GM20000 (cell line): Measurements from ENCODE around the gene CDH13.

Source experiments
- DNase-seq: peaks from one replicate; pipeline ENCODE4 v3.0.0; 2012; ENCODE audit warnings: low spot score
- CTCF ChIP-seq: IDR thresholded peaks from 2 replicates; pipeline ENCODE4 v1.5.1; 2012; ENCODE audit warnings: mild to moderate bottlenecking, control low read depth; ENCODE audit errors: extremely low read depth, missing control alignments

CDH13 gene

GRCh38 chr16:83730812-83731211, 1104.0 kb downstream of the CDH13 start:
- no peak for TF ChIP-seq CTCF
- DNase-seq, result no peak

GRCh38 chr16:83732536-83732935, 1105.8 kb downstream of the CDH13 start:
- TF ChIP-seq CTCF, result no peak
- no peak for DNase-seq

DNA sequence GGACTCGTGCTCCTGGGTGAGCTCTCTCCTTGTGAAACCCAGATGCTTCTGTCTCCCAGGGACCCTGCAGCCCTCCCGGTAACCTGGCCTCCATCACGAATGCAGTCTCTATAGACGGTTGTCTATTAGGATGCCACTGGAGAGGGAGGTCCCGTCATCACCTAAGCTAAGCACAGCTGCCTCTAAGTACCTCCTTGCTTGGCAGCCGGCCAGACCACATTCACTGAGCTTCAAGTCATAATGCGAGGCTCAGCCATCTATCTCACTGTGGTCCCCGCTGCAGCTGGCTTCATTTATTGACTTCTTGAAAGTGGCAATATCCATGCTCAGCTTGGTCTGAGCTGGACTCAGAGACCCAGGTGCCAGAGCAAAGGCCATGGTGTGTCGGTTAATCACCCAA, 1106.5 kb downstream of the CDH13 start:
- no peak for DNase-seq
- TF ChIP-seq CTCF, result no peak

DNA sequence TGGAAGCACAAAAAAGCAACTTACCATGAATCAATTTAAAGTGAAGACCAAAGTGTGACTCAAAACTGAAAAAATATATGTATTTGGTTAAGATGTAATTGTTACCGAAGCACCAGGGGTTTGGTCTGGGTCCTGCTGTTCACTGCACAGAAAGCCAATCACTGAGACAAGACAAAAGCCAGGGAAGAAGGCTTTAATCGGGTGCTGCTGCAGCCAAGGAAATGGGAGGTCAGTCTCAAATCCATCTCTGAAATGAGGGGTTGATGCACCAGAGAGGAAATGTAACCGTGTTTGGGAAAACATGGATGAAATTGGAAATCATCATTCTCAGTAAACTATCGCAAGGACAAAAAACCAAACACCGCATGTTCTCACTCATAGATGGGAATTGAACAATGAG, 1107.4 kb downstream of the CDH13 start:
- TF ChIP-seq CTCF, result no peak
- DNase-seq, result no peak

DNA sequence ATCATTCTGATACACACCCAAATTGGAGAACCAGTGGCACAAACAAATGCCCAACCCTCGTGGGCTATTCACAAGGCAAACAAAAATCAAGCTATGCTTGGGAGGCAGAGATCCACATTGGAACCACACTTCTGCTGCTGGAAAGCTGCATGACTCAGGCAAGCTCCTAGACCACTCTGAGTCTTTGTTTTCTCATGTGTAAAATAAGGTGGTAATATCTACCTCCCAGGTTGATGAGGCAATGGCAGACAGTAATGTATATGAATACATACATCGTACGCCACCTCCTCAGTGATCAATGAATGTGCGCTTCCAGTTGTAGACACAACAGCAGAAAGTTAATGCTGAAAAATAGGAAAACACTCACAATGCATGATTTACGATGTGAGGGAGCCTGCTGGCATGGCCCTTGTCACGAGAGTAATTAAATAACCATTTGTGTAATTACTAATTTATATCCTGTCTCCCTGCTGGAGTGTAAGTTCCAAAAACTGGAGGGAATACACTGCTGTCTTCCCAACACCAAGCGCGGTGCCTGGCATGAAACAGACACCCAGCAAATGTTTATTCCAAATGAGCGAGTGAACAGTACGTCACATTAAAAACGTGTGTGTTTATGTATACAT, 1111.1 kb downstream of the CDH13 start:
- no peak for DNase-seq
- no peak for TF ChIP-seq CTCF

GRCh38 chr16:83738923-83739503, 1112.2 kb downstream of the CDH13 start:
- no peak for DNase-seq
- no peak for TF ChIP-seq CTCF

GRCh38 chr16:83742124-83742899, 1115.5 kb downstream of the CDH13 start:
- DNase-seq, result no peak
- no peak for TF ChIP-seq CTCF
